ENCODE results near the gene WDR90.

The WDR90 gene

GRCh38 chr16:635573-636205 is 13.5 kb upstream of the WDR90 start:
- H3K27me3 ChIP-seq (ENCODE audit: insufficient read depth, low read length, poor library complexity): no peaks in the 10 kb centered on the region
- H3K9ac ChIP-seq (ENCODE audit: low read length): peak overlapping the region; percentile 94
- H3K4ac ChIP-seq (ENCODE audit: low read depth, low read length): peak overlapping the region; percentile 50
- no peaks in the 10 kb centered on the region for H3K36me3 ChIP-seq (ENCODE audit: control insufficient read depth, insufficient read depth, low read length)
- H3K4me2 ChIP-seq (ENCODE audit: low read length): peak overlapping the region; percentile 73
- H3K23ac ChIP-seq (ENCODE audit: low read length): peak overlapping the region; percentile 97
- H3K79me2 ChIP-seq (ENCODE audit: control insufficient read depth, insufficient read depth, low read length): no peaks in the 10 kb centered on the region
- H4K5ac ChIP-seq (ENCODE audit: low read length): no peak overlapping the region
- H3K4me1 ChIP-seq (ENCODE audit: control insufficient read depth, low read depth, low read length): peaks cover 3% of the 10 kb centered on the region
- no peak overlapping the region for H2BK15ac ChIP-seq (replicated peaks; ENCODE audit: low read depth)
- peaks cover 2% of the 10 kb centered on the region for H3K79me1 ChIP-seq (ENCODE audit: low read length)
- H4K8ac ChIP-seq (ENCODE audit: low read depth, low read length): no peak overlapping the region
- H2BK5ac ChIP-seq (ENCODE audit: low read length): no peak overlapping the region
- no peak overlapping the region for H2BK120ac ChIP-seq (ENCODE audit: low read depth, low read length)
- H3K27ac ChIP-seq (ENCODE audit: low read depth, low read length): no peak overlapping the region
- H3K4me3 ChIP-seq (ENCODE audit: low read length): peak overlapping the region; percentile 89
- no peak overlapping the region for H2AK5ac ChIP-seq (ENCODE audit: low read length)
- no peak for DNase-seq
- peak overlapping the region; percentile 5 for H3K18ac ChIP-seq (ENCODE audit: low read length)
- no CpG with 5 or more reads among the region's 55 CpGs for WGBS (ENCODE audit: extremely low coverage, insufficient coverage, low lambda C conversion rate)
- H3K56ac ChIP-seq (ENCODE audit: low read length): peak overlapping the region; percentile 99

DNA sequence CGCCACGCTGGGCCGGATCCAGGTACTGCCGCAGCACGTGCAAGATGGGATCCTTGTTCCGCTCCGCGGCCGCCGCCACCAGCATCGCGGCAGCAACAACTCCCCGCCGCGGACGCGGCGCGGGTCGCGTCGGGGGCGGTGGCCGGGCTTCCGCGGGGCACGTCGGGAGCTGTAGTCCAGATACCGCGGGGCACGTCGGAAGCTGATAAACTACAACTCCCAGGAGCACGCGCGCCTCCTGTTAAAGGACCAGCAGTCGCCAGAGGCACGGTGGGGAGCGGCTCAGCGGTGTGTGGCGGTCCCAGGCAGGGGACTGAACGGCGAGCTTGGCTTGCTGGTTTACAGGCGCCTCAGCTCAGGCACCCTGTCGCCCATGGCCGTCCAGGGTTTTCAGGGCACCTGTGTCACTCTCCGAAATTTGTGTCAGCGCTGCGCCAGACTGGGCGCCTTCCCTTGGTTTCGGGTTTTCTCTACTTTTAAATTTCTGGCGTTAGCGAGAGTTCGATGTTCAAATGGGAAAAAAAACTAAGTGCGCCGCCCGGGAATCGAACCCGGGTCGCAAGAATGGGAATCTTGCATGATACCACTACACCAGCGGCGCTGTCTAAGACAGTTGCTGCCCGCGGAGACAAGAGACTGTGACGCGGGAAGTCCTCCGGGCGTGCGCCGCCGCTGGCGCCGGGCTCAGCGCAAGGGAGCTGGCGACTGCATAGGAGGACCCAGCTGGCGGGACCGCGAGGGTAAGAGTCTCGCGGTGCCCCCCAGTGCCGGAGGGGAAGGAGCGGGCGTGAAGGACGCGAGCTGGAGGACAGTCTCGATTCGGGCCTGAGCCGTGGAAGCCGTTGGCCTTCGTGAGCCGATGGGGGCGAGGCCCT is 12.7 kb upstream of the WDR90 start, which contains the start of gene METTL26:
Gene METTL26, minus strand, starts transcription at position 100 of the 875 bp plus-strand sequence. Its CDS starts 15 bp downstream, at position 85.
- Histone ChIP-seq H3K4me2 (ENCODE audit: low read length) (peak within 1 kb of the TSS; percentile 73), H3K9ac (ENCODE audit: low read length) (peak within 1 kb of the TSS; percentile 94), H3K79me2 (ENCODE audit: control insufficient read depth, insufficient read depth, low read length) (no peaks in the 10 kb centered on the region), H3K23ac (ENCODE audit: low read length) (peak within 1 kb of the TSS; percentile 97), H3K18ac (ENCODE audit: low read length) (peak within 1 kb of the TSS; percentile 5), H2AK5ac (ENCODE audit: low read length) (no peak within 1 kb of the TSS), H3K36me3 (ENCODE audit: control insufficient read depth, insufficient read depth, low read length) (no peaks in the 10 kb centered on the region), H2BK5ac (ENCODE audit: low read length) (no peak within 1 kb of the TSS), H3K27me3 (ENCODE audit: insufficient read depth, low read length, poor library complexity) (no peaks in the 10 kb centered on the region), H3K27ac (ENCODE audit: low read depth, low read length) (peak within 1 kb of the TSS; percentile 52), H3K56ac (ENCODE audit: low read length) (peak within 1 kb of the TSS; percentile 99), H3K4me1 (ENCODE audit: control insufficient read depth, low read depth, low read length) (peaks cover 3% of the 10 kb centered on the region), H2BK120ac (ENCODE audit: low read depth, low read length) (no peak within 1 kb of the TSS), H3K4me3 (ENCODE audit: low read length) (peak within 1 kb of the TSS; percentile 89), H4K5ac (ENCODE audit: low read length) (no peak within 1 kb of the TSS), H3K79me1 (ENCODE audit: low read length) (peaks cover 2% of the 10 kb centered on the region), H2BK15ac (replicated peaks; ENCODE audit: low read depth) (no peak within 1 kb of the TSS), H4K8ac (ENCODE audit: low read depth, low read length) (no peak within 1 kb of the TSS), H3K4ac (ENCODE audit: low read depth, low read length) (peak within 1 kb of the TSS; percentile 50)
- peak; percentile 97 for DNase-seq
- WGBS (ENCODE audit: extremely low coverage, insufficient coverage, low lambda C conversion rate): no CpG with 5 or more reads among the region's 91 CpGs

DNA sequence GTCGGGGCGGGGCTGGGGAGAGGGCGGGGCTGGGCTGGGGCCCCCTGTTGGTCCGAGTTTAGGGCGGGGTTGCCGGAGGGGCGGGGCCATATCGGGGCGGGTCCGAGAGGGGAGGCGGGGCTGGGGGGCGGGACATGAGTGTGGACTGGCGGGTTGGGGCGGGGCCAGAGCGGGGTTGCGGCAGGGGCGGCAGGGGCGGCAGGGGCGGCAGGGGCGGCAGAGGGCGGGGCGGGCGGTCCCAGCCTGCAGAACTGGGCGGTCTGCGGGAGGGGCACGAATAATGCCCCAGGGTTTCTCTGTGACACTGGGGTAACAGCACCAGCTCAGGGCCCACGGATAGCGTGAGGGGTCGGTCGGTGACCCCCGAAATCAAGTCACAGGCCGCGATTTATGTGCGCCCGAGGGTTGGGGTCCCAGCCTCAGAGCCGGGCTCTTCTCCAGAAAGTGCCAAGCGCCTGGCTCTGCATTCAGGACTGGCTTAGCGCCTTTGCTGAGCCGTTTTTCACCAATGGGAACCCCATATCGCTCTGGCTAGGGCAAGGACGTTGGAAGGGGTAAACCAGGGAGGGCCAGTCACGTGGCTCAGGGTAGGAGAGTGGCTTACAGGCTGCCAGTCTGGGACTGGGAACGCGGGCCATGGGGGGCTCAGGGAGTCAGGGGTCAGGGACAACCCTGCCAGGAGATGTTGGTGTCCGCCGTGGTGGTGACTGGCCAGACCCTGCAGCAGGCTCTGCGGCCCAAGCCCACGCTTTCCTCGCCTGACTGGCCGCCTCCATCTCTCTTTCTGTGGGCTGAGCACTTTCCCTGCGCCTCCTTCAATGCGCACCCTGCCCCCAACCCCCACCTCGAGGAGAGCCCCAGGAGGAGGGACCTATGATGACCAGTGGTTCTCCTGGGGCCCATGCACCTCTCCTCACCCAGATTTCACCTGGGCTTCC is 11.8 kb upstream of the WDR90 start:
- Histone ChIP-seq H2BK120ac (ENCODE audit: low read depth, low read length) (no peak overlapping the region), H3K9ac (ENCODE audit: low read length) (peak overlapping the region; percentile 59), H3K4me1 (ENCODE audit: control insufficient read depth, low read depth, low read length) (peaks cover 3% of the 10 kb centered on the region), H3K18ac (ENCODE audit: low read length) (no peak overlapping the region), H3K27me3 (ENCODE audit: insufficient read depth, low read length, poor library complexity) (no peaks in the 10 kb centered on the region), H3K23ac (ENCODE audit: low read length) (peak overlapping the region; percentile 51), H2BK15ac (replicated peaks; ENCODE audit: low read depth) (no peak overlapping the region), H4K5ac (ENCODE audit: low read length) (no peak overlapping the region), H3K56ac (ENCODE audit: low read length) (peak overlapping the region; percentile 84), H3K27ac (ENCODE audit: low read depth, low read length) (no peak overlapping the region), H3K79me2 (ENCODE audit: control insufficient read depth, insufficient read depth, low read length) (no peaks in the 10 kb centered on the region), H3K4ac (ENCODE audit: low read depth, low read length) (no peak overlapping the region), H3K4me2 (ENCODE audit: low read length) (peak overlapping the region; percentile 74), H2AK5ac (ENCODE audit: low read length) (no peak overlapping the region), H2BK5ac (ENCODE audit: low read length) (no peak overlapping the region), H3K79me1 (ENCODE audit: low read length) (peaks cover 2% of the 10 kb centered on the region), H3K36me3 (ENCODE audit: control insufficient read depth, insufficient read depth, low read length) (no peaks in the 10 kb centered on the region), H3K4me3 (ENCODE audit: low read length) (peak overlapping the region; percentile 24), H4K8ac (ENCODE audit: low read depth, low read length) (no peak overlapping the region)
- no CpG with 5 or more reads among the region's 53 CpGs for WGBS (ENCODE audit: extremely low coverage, insufficient coverage, low lambda C conversion rate)
- peak; percentile 56 for DNase-seq

GRCh38 chr16:638034-638543 is 11.1 kb upstream of the WDR90 start:
- no peak overlapping the region for H4K5ac ChIP-seq (ENCODE audit: low read length)
- H3K27ac ChIP-seq (ENCODE audit: low read depth, low read length): no peak overlapping the region
- no peak overlapping the region for H2BK120ac ChIP-seq (ENCODE audit: low read depth, low read length)
- H4K8ac ChIP-seq (ENCODE audit: low read depth, low read length): no peak overlapping the region
- peak overlapping the region; percentile 51 for H3K23ac ChIP-seq (ENCODE audit: low read length)
- H3K56ac ChIP-seq (ENCODE audit: low read length): no peak overlapping the region
- H2BK5ac ChIP-seq (ENCODE audit: low read length): no peak overlapping the region
- H3K36me3 ChIP-seq (ENCODE audit: control insufficient read depth, insufficient read depth, low read length): no peaks in the 10 kb centered on the region
- H3K4ac ChIP-seq (ENCODE audit: low read depth, low read length): no peak overlapping the region
- H3K4me1 ChIP-seq (ENCODE audit: control insufficient read depth, low read depth, low read length): peaks cover 3% of the 10 kb centered on the region
- H3K4me2 ChIP-seq (ENCODE audit: low read length): no peak overlapping the region
- no peak overlapping the region for H2AK5ac ChIP-seq (ENCODE audit: low read length)
- no peak for DNase-seq
- no peak overlapping the region for H3K9ac ChIP-seq (ENCODE audit: low read length)
- H3K4me3 ChIP-seq (ENCODE audit: low read length): no peak overlapping the region
- H3K27me3 ChIP-seq (ENCODE audit: insufficient read depth, low read length, poor library complexity): no peaks in the 10 kb centered on the region
- H3K79me2 ChIP-seq (ENCODE audit: control insufficient read depth, insufficient read depth, low read length): no peaks in the 10 kb centered on the region
- H2BK15ac ChIP-seq (replicated peaks; ENCODE audit: low read depth): no peak overlapping the region
- WGBS (ENCODE audit: extremely low coverage, insufficient coverage, low lambda C conversion rate): no CpG with 5 or more reads among the region's 15 CpGs
- peaks cover 2% of the 10 kb centered on the region for H3K79me1 ChIP-seq (ENCODE audit: low read length)
- H3K18ac ChIP-seq (ENCODE audit: low read length): no peak overlapping the region

DNA sequence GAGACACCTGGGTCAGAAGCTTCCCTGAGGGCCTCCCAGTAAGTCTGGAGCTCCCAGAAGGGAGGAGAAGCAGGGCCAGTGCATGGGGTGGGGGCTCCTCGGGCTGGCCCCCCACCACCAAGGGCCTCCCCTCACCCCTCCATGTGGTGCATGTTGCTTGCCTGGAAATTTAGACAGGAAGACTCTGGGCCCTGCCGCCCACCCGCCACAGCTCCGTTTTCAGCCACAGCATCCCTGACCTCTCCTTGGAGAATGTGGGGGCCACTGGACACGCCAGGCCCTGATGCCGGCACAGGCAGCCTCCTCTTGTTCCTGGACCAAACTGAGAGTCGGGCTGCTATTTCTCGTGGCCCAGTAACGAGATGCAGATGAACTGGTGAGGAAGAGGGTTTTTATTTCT is 10.3 kb upstream of the WDR90 start:
- Histone ChIP-seq H2AK5ac (ENCODE audit: low read length) (no peak overlapping the region), H3K4me2 (ENCODE audit: low read length) (no peak overlapping the region), H3K23ac (ENCODE audit: low read length) (no peak overlapping the region), H3K56ac (ENCODE audit: low read length) (no peak overlapping the region), H3K4ac (ENCODE audit: low read depth, low read length) (no peak overlapping the region), H3K79me2 (ENCODE audit: control insufficient read depth, insufficient read depth, low read length) (no peaks in the 10 kb centered on the region), H2BK15ac (replicated peaks; ENCODE audit: low read depth) (no peak overlapping the region), H3K18ac (ENCODE audit: low read length) (no peak overlapping the region), H3K79me1 (ENCODE audit: low read length) (peaks cover 2% of the 10 kb centered on the region), H3K4me3 (ENCODE audit: low read length) (no peak overlapping the region), H4K5ac (ENCODE audit: low read length) (no peak overlapping the region), H2BK5ac (ENCODE audit: low read length) (no peak overlapping the region), H3K9ac (ENCODE audit: low read length) (no peak overlapping the region), H3K27ac (ENCODE audit: low read depth, low read length) (no peak overlapping the region), H3K4me1 (ENCODE audit: control insufficient read depth, low read depth, low read length) (peaks cover 3% of the 10 kb centered on the region), H4K8ac (ENCODE audit: low read depth, low read length) (no peak overlapping the region), H2BK120ac (ENCODE audit: low read depth, low read length) (no peak overlapping the region), H3K27me3 (ENCODE audit: insufficient read depth, low read length, poor library complexity) (no peaks in the 10 kb centered on the region), H3K36me3 (ENCODE audit: control insufficient read depth, insufficient read depth, low read length) (no peaks in the 10 kb centered on the region)
- DNase-seq: no peak
- WGBS (ENCODE audit: extremely low coverage, insufficient coverage, low lambda C conversion rate): no CpG with 5 or more reads among the region's 9 CpGs

All from mesendoderm (in vitro differentiated cells).